Gastroesophageal sphincter (tissue), 4 donors: ENCODE data around the gene FSTL5. TPM values are rescaled to one million over a fixed set of nuclear protein-coding genes. Genes with fewer than 3 reads are reported as not detected.

Experiments
- ATAC-seq: fragments of 150-250 bp; one replicate; pipeline ENCODE4 v1.9.1; 2016; ENCODE audit warnings: mild to moderate bottlenecking, moderate library complexity
- H3K27ac ChIP-seq, 4 donors: fragments of 200-600 bp; sonication (generic) in 3 of 4; 1 replicate in 3 of 4; 2 replicates in 1 of 4; pipeline ENCODE4 v1.5.1; 2016 to 2019
- H3K27me3 ChIP-seq: fragments of 200-600 bp; sonication (generic); one replicate; pipeline ENCODE4 v1.5.1; 2019
- H3K36me3 ChIP-seq, 2 donors: fragments of 200-600 bp; sonication (generic); one replicate each; pipeline ENCODE4 v1.5.1; 2019; ENCODE audit warnings: control low read depth in 1 of 2
- H3K4me1 ChIP-seq, 3 donors: fragments of 200-600 bp; sonication (generic); 1 replicate in 2 of 3; 2 replicates in 1 of 3; pipeline ENCODE4 v1.5.1; 2016 to 2019; ENCODE audit warnings: control low read depth in 2 of 3
- H3K4me3 ChIP-seq, 2 donors: fragments of 200-600 bp; sonication (generic); one replicate each; pipeline ENCODE4 v1.5.1; 2019; ENCODE audit warnings: mild to moderate bottlenecking in 1 of 2, moderate library complexity in 1 of 2
- H3K9me3 ChIP-seq, 3 donors: fragments of 200-600 bp; sonication (generic); one replicate each; pipeline ENCODE4 v1.5.1; 2017 to 2019; ENCODE audit warnings: control low read depth in 2 of 3
- EP300 ChIP-seq: sonication (generic); formaldehyde crosslinking; IDR thresholded peaks from one replicate; pipeline ENCODE4 v1.6.1; 2017; ENCODE audit warnings: antibody characterized with exemption, mild to moderate bottlenecking
- POLR2A ChIP-seq, 2 donors: fragments of 450-650 bp; IDR thresholded peaks; one replicate each; pipeline ENCODE4 v1.6.1; 2017; ENCODE audit warnings: antibody characterized with exemption in 2 of 2, mild to moderate bottlenecking in 2 of 2, moderate library complexity in 1 of 2
- POLR2AphosphoS5 ChIP-seq: sonication (generic); formaldehyde crosslinking; IDR thresholded peaks from one replicate; pipeline ENCODE4 v1.6.1; 2017; ENCODE audit warnings: antibody characterized with exemption
- WGBS, 2 donors: methylation state at CpG; one replicate each; pipeline ENCODE4 v1.1.5; 2018; ENCODE audit warnings: low coverage in 1 of 2; 5-methylcytosine and 5-hydroxymethylcytosine counted together
- total RNA-seq, 4 donors: library from RNA; depleted of rRNA; stranded (reverse); fragments of >200 nt; gene quantifications; one replicate each; pipeline ENCODE4 v1.1.0, GENCODE V29; 2016
- TF ChIP-seq, protein P1 (sequence below), 4 experiments: fragments of 200-600 bp in 2 of 4; fragments of 450-650 bp in 2 of 4; sonication (generic) in 1 of 4; IDR thresholded peaks; one replicate each; pipeline ENCODE4 v1.5.1; 2017 to 2019; ENCODE audit warnings: antibody characterized with exemption in 4 of 4, mild to moderate bottlenecking in 2 of 4, moderate library complexity in 2 of 4

The FSTL5 gene
- total RNA-seq, 4 donors from 2014 or later: 0.27 to 0.57 TPM; not detected in 2

DNA sequence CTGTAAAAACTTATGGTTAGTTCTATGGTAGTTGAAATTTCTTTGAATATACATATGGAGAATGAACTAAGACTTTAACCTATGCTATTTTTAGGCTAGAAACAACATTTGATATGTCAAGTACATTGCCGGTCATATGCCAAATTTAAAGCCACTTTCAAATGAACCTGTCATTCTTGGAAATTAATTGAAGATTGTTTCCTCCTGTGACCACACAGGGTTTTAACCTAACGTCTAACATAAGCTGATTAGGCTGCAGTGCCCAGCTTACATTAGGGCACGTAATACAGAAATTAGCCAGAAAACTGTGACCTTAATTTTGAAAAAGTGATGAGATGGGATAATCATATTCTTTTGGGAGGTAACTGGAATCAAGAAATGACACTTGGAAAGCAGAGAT, 645.9 kb downstream of the FSTL5 start:
- ATAC-seq: no peak
- Histone ChIP-seq H3K9me3 (no peaks in the 10 kb centered on the region), H3K4me1 (no peaks in the 10 kb centered on the region), H3K27me3 (no peaks in the 10 kb centered on the region), H3K27ac (no peak overlapping the region), H3K36me3 (no peaks in the 10 kb centered on the region), H3K4me3 (no peak overlapping the region)
- WGBS, 2 donors: 51 to 55% methylated on average over 3 of the region's 3 CpGs
- TF ChIP-seq, protein P1, sequence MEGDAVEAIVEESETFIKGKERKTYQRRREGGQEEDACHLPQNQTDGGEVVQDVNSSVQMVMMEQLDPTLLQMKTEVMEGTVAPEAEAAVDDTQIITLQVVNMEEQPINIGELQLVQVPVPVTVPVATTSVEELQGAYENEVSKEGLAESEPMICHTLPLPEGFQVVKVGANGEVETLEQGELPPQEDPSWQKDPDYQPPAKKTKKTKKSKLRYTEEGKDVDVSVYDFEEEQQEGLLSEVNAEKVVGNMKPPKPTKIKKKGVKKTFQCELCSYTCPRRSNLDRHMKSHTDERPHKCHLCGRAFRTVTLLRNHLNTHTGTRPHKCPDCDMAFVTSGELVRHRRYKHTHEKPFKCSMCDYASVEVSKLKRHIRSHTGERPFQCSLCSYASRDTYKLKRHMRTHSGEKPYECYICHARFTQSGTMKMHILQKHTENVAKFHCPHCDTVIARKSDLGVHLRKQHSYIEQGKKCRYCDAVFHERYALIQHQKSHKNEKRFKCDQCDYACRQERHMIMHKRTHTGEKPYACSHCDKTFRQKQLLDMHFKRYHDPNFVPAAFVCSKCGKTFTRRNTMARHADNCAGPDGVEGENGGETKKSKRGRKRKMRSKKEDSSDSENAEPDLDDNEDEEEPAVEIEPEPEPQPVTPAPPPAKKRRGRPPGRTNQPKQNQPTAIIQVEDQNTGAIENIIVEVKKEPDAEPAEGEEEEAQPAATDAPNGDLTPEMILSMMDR (IDR thresholded peaks at IDR 0.05): no peak
- TF ChIP-seq POLR2AphosphoS5 (no peak), EP300 (no peak), POLR2A (IDR thresholded peaks at IDR 0.05) (no peak)

DNA sequence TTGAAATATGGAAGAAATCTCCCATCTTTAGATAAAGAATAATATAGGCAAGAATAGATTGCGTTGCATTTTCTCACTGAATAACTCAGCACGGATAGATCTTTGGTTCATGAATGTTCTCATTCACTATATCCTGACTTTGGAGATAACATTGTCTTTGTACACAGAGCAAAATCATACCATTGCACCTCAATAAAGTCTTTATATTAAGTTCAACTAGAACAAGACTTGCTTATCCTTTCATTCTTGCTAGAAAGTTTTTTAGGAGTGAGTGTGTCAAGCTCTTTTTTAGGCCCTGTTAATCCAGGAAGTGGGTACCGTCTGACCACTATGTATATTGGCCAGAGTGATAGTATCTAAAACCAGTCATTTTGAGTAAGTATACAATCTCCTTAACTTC, 658.7 kb downstream of the FSTL5 start:
- no peaks in the 10 kb centered on the region for H3K27me3 ChIP-seq
- no peak overlapping the region for H3K27ac ChIP-seq
- no peaks in the 10 kb centered on the region for H3K36me3 ChIP-seq
- H3K9me3 ChIP-seq: no peaks in the 10 kb centered on the region
- ATAC-seq: no peak
- H3K4me1 ChIP-seq: no peaks in the 10 kb centered on the region
- 58 to 91% methylated on average over 3 of the region's 3 CpGs for WGBS, 2 donors
- no peak overlapping the region for H3K4me3 ChIP-seq
- TF ChIP-seq POLR2A (IDR thresholded peaks at IDR 0.05) (no peak), POLR2AphosphoS5 (no peak)
- TF ChIP-seq, protein P1 (IDR thresholded peaks at IDR 0.05): no peak

DNA sequence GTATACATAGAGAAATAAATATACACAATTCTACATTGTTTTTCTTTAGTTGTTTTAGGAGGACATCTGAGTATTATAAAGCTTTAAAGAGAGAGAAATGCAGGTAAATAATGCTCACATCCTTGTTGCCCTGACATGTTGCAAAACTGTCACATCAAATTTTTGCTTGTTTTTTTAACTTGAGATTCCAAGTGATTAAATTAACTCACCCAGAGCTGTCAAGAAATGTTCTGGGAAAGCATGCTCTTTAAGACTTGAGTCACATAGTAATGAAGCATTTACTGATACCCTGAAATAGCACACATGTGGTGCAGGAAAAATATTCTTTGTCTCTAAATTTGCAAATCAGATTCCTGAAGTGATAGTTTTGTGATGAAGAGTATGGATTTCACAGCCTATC, 665.6 kb downstream of the FSTL5 start:
- no peak overlapping the region for H3K27ac ChIP-seq
- H3K36me3 ChIP-seq: no peaks in the 10 kb centered on the region
- H3K4me3 ChIP-seq: no peak overlapping the region
- no peaks in the 10 kb centered on the region for H3K27me3 ChIP-seq
- no peaks in the 10 kb centered on the region for H3K9me3 ChIP-seq
- no peaks in the 10 kb centered on the region for H3K4me1 ChIP-seq
- no peak for ATAC-seq
- TF ChIP-seq POLR2A (IDR thresholded peaks at IDR 0.05): no peak
- TF ChIP-seq POLR2AphosphoS5: no peak

- TF ChIP-seq EP300 (no peak), POLR2A (IDR thresholded peaks at IDR 0.05) (no peak), POLR2AphosphoS5 (no peak)
- TF ChIP-seq, protein P1 (IDR thresholded peaks at IDR 0.05): no peak
- no peaks in the 10 kb centered on the region for H3K27me3 ChIP-seq
- H3K4me3 ChIP-seq: no peak overlapping the region
- no peak for ATAC-seq
- H3K9me3 ChIP-seq: no peaks in the 10 kb centered on the region
- H3K27ac ChIP-seq: no peak overlapping the region
- no peaks in the 10 kb centered on the region for H3K4me1 ChIP-seq
- no peaks in the 10 kb centered on the region for H3K36me3 ChIP-seq
- 47 to 57% methylated on average over 1 of the region's 1 CpG for WGBS, 2 donors
Measured at GRCh38 chr4:161486461-161486860, 677.3 kb downstream of the FSTL5 start.

- no peaks in the 10 kb centered on the region for H3K4me1 ChIP-seq
- no peaks in the 10 kb centered on the region for H3K36me3 ChIP-seq
- no peak overlapping the region for H3K27ac ChIP-seq
- H3K27me3 ChIP-seq: no peaks in the 10 kb centered on the region
- TF ChIP-seq POLR2AphosphoS5 (no peak), EP300 (no peak), POLR2A (IDR thresholded peaks at IDR 0.05) (no peak)
- TF ChIP-seq, protein P1 (IDR thresholded peaks at IDR 0.05): no peak
- no peaks in the 10 kb centered on the region for H3K9me3 ChIP-seq
- no peak overlapping the region for H3K4me3 ChIP-seq
- WGBS, 2 donors: 29 to 92% methylated on average over 4 of the region's 4 CpGs
- no peak for ATAC-seq
Measured at GRCh38 chr4:161466316-161466715, 697.5 kb downstream of the FSTL5 start.
